C4-2B (cell line): ENCODE measurements around the gene ZCWPW1.

Experiments
- CTCF ChIP-seq: fragments of 450-650 bp; conservative IDR thresholded peaks from 2 replicates; pipeline ENCODE4 v1.5.1; 2017; ENCODE audit warnings: mild to moderate bottlenecking
- ZFX ChIP-seq: fragments of 450-650 bp; IDR thresholded peaks from 2 replicates; pipeline ENCODE4 v1.6.1; 2017

GRCh38 chr7:100398239-100398638 is 30.3 kb downstream of the ZCWPW1 start:
- TF ChIP-seq CTCF (no peak), ZFX (no peak)
